Lung microvascular endothelial cell (primary cell): Measurements from ENCODE around the gene CYP2U1. TPM values are rescaled to one million over a fixed set of nuclear protein-coding genes. Genes with fewer than 3 reads are reported as not detected.

Source experiments
- DNase-seq, 2 donors: peaks; one replicate each; pipeline versions ENCODE4 v3.0.0 to v3.0.0-alpha.2; 2010; ENCODE audit warnings: low read depth in 2 of 2
- total RNA-seq: library from RNA; depleted of rRNA; stranded (reverse); fragments of >200 nt; gene quantifications from 2 replicates; pipeline ENCODE4 v1.2.1, GENCODE V29; 2014

The CYP2U1 gene
- total RNA-seq, 1 donor from 2014 or later: 3.8 TPM

DNA sequence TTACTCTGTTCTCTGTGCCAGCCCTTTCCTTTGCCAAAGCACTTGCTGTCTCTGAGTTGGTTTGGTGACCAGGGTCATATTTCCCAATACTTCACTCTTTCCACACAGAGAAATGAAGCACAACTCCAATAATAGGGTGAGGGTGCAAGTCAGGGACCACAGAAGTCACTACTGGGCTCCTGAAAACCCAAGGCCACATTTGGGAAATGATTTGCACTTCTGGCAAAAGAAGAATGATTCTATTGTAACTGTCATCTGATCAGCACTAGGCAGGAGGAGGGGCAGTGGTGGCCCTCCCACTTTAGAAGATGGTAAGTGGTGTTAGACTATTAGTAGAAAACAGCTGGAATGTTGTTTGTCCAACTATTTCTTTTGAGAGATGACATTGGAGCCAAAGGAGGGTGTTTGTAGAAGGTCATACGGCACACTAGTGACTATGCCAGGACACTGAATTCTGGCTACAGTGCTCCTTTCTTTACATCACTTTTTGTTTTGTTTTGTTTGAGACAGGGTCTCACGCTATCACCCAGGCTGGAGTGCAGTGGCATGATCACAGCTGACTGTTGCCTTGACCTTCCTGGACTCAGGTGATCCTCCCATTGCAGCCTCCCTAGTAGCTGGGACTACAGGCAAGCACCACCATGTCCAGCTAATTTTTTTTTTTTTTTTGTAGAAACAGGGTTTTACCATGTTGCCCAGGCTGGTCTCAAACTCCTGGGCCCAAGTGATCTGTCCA lies 47.5 kb downstream of the CYP2U1 start:
- no peak for DNase-seq

DNA sequence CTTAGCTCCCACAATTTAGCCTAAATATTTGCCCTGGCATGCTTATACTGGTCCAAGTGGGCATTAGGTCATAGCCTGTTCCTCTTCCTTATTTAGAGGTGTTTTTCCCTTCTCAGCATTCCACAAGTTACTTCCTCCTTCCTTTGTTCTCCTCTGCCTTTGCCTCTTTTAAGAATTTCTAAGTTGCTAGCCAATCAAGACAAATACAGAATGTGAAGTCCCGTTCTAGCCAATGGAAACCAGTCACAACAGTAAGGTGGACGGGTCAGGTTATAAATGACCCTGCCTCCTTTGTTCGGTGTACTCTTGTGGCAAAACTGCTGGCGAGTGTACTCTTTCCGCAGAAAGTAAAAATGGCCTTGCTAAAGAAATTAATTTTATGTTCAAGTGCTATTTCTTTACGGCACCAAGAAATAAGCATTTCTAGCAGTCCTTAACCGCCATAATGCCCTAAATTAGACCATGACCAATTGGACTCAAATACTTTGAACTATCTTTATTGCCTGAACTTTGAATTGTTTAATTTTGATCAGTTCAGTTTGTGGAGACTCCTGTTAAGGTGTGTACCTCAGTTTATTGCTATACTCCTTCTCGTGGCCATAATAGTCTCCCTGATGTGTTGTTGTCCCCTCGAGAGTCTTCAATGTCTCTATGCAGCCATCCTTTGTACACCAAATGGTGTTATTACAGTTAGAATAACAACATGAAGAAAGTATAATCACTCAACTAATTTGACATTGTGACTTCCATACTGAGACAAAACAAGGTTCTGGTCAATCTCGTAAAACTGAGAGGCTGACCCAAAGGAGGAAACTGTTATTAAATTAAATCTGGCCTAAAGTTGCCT lies 56.8 kb downstream of the CYP2U1 start:
- DNase-seq: no peak

DNA sequence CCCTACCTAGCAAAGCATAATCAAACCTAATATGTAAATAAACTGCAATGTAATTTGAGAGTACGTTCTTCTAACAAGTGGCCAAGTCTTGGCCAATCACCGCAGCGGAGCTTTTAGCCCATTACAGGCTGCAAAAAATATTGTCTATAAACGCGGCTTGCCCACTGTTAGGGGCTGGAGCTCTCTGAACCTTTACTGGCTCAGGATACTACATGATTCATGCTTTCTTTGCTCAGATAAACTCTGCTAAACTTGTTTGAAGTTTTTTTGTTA lies 57.4 kb downstream of the CYP2U1 start:
- DNase-seq: no peak

DNA sequence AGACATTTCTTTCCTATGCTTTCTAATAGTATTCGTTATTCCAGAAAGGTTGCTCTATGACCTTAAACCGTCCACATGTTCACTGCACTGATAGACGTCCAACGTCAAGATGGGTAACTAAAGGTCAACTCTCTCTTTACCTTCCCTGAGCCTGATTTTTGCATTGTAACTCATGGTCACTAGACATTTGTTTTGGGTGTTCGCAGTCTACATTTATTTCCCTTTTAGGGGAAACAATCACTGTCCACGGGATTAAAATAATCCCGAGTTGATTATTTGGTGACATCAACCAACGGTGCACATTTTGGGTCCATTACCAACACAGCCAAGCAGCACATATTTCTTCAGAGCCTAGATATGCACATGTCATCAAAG lies 57.8 kb downstream of the CYP2U1 start:
- DNase-seq: no peak

DNA sequence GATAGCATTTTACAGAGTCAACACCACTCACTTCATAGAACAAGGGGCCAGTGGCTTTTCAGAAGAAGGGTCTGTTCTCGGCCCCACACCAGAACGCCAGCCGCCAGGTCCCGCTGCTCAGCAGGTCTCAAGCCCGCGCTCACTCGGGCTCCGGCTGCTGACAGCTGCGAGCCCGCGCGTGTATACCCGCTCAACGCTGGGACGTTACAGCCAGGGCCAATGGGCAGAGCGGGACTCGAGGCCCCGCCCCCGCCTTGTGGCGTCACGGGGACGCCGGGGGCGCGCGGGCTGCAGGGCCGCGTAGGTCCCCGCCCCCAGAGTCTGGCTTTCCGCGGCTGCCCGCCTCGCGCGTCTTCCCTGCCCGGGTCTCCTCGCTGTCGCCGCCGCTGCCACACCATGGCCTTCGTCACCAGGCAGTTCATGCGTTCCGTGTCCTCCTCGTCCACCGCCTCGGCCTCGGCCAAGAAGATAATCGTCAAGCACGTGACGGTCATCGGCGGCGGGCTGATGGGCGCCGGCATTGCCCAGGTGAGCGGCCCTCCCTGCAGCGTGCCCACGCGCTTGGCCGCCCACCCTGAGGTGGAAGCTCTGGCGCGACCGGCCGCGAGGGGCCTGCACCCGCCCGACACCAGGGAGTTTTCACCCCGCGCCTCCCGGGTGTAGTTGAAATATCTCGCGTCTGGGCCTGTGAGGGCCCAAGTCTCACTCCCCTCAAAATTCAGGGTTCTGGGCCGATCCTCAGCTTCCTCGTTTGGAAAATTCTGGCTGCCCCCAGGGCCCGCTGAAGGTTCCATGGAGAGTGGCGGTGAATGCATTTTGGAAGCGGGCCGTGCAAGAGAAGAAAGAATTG lies 58.4 kb downstream of the CYP2U1 start, which contains the start of gene HADH:
Gene HADH, plus strand, starts transcription at position 353 of the 850 bp plus-strand sequence. Its CDS starts 44 bp downstream, at position 397.
- peak; percentile 93 to 94 for DNase-seq

DNA sequence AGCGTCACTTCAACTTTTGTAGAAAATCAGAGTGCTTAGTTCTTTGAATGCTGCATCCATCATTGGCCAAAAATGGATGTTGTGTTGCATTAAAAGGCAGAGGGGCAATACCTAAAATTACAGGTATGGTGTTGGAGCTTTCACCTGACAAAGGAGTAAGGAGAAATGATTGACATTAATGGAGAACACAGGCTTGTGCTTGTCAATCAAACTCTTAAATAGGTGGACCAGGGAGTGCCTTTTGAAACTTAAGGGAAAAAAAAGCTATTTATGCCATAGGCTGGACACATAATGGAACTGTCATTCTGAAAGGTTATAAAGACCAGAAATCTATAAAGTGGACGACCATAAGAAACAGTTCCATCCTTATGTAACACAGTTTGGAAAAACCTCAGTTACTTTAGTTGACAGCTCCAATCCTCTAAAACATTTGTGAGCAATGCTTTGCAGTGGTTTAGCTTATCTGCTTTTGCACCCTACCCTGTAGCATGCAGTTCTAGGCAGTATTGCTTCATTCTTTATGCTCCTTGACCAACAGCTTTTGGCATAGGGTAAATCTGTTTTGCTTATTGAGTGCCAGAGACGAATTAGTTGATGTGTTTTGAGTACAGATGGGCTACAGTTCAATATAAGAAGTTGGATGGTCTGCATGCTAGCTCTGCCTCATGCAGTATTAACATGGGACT lies 60.7 kb downstream of the CYP2U1 start:
- DNase-seq: no peak

DNA sequence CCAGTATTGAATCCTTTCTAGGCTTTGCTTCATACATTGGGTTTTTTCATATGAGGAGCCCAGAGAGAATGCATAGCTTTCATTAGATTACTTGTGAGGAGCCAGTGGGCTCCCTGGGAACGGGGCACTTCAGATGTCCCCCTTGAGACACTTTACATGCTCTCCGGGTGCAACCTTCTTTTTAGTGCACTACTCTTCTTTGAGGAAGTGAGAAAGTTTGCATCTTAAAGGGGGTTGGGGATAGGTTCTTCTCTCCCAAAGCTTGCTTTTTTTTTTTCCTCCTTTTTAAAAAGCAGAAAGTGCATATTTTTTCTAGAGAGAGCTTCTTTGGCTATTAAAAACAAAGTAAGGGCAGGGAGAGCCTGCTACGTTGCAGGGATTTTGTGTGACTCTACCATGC lies 62.6 kb downstream of the CYP2U1 start:
- DNase-seq: no peak

DNA sequence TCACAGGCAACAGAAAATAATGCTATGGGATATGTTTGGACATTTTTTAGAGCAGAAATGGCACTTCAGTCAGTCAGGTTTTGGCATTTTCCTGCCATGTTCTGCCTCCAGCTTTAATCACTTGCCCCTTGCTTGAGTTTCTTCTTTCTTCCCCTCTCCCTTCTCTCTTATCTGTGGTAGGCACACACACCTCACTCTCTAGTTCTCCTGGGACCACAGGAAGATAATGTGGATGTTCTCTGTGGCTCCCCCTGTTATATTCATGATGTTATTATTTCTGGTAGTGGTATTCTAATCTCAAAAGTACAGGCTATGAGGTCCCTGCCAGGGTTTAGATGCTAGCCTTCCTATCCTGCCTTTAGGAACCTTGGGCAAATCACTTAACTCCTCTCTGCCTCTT lies 63.5 kb downstream of the CYP2U1 start:
- DNase-seq: no peak

DNA sequence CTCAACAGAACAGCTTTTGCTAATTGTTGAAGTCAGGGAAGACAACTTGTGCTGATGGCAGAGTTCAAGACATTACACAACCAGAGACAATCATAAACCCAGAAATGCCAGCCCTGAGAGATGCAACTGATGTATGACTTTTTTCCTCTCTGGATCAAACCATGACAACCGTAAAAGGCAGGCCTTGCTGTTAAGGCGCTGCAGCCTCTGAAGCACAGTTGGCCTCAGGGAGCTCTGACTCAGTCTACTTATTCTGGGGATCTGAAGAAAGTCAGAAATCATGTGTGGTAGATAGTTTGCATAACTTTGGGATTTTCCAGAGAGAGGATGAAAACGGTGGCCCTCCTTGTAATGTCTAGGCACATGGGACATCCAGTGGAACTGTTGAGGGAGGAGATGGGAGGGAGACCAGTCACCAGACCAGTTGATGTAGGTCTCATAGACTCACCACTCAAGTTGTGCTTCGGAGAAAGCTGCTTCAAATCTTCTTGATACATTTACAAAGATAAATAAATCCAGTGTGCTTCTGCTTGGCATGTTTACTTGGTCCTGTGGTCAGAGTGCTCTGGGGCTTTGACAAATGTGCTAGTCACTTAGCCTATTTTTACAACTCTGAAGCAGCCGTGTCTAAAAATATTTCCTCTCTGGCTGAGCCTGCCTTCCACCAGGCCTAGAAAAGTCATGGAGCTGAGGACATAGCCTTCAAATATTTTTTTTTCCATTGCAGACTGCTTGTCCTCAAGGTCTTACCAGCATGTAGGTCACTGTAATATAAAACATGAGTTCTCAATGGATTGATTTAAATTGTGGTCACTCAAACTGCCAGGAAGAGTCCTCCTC lies 65.8 kb downstream of the CYP2U1 start:
- DNase-seq: peak in 1 of 2 donors; percentile 5

DNA sequence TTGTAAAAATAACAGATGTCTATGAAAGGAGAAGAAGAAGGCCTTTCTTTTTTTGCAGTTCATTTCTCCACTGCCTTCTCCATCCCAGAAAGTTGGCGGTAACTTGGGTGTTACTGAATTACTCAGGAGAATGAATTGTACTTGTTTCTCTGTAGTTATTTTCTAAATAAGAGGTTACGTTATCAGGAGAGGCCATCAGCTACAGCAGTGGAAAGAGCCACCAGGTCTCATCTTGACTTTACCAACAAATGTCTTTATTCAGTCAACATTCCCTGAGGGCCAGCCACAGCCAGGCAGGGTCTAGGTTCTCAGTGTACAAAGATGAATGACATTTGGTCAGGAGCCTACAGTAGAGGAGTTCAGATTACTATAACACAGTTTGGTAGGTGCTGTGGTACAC lies 66.4 kb downstream of the CYP2U1 start:
- DNase-seq: no peak

DNA sequence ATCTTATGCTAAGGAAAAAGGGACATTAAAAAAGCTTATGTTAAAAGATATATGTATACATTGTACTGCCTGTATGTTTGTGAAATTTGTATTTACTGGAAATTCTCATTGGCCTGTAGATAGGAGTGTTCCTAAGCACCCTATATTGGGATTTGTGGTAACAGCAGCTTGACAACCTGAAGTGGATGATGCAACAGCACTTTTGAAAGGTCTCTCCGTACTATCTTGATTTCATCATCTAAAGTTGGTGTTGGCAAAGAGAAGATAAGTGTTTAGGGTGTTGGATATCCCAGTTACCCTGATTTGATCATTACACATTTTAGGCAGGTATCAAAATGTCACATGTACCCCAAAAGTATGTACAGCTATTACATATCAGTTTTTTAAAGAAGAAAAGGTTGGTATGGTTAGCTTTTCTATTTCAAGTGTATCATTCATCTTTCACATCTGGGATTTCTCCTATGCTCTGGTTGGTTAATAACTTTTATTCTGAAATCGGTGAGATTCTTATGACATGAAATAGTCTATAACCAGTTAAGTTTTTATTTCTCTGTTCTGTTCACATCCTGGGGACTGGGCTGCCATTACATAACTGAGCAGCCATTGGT lies 68.7 kb downstream of the CYP2U1 start:
- DNase-seq: no peak

DNA sequence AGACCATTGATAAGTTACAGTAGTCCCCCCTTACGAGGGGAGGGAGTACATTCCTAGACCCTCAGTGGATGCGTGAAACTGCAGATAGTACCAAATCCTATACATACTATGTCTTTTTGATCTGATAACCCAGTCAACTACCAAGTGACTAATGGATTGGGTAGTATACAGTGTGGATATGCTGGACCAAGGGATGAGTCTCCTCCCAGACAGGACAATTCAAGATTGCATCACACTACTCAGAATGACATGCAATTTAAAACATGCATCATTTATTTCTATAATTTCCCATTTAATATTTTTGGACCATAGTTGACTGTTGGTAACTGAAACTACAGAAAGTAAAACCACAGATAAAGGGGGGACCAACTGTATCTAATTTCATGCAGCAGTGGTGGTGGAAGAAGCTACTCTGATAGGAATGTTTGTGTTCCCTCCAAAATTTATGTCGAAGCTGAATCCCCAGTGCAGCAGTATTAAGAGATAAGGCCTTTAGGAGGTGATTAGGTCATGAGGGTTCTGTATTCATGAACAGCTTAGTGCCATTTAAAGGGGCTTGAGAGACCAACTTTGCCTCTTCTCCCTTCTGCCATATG lies 70.3 kb downstream of the CYP2U1 start:
- DNase-seq: no peak

Other genes starting within 250 kb of the CYP2U1 start
- gene PAPSS1, start 211.3 kb upstream of the CYP2U1 start, total RNA-seq: 19.8 and 37.7 TPM in 2 replicates
- gene SGMS2, start 106.6 kb upstream of the CYP2U1 start, total RNA-seq: 31.8 and 35.5 TPM in 2 replicates
- 3.8 and 6.8 TPM in 2 replicates for gene HADH, start 58.3 kb downstream of the CYP2U1 start, total RNA-seq
- gene LEF1, start 237.4 kb downstream of the CYP2U1 start, total RNA-seq: 0.20 TPM in 1 of 2 replicates, not detected in the other